MCF 10A (cell line): ENCODE measurements around the gene CYTH3. TPM values are rescaled to one million over a fixed set of nuclear protein-coding genes. Genes with fewer than 3 reads are reported as not detected.
A peak's percentile ranks its signal among the peaks of the same experiment; 100 is the strongest.
"Not testable (repeated sequence)": the region's sequence is repeated elsewhere in the genome, so short reads cannot be mapped to it uniquely, and the experiment has no call there.

Source experiments
- BruUV-seq: library from RNA; stranded (reverse); fragments of 400-500 nt; replicated peaks from 2 replicates; lab custom pipeline; 2021; lab: Mats Ljungman, UMichigan
- CTCF ChIA-PET: fragments of 300-600 bp; sonication (Branson Sonifier 250); formaldehyde crosslinking; extraction: SDS; loops from one replicate; lab custom pipeline; 2021; ENCODE audit warnings: antibody characterized with exemption, inconsistent platforms; lab: Yijun Ruan, JAX
- POLR2A ChIA-PET: fragments of 300-600, 350-650 bp; sonication (Branson Sonifier 250); formaldehyde crosslinking; extraction: SDS; loops from one replicate; lab custom pipeline; 2020; ENCODE audit warnings: antibody characterized with exemption, inconsistent platforms; lab: Yijun Ruan, JAX
- DNase-seq: peaks from one replicate; pipeline ENCODE4 v3.0.0-alpha.2; 2018; ENCODE audit not compliant: unreplicated experiment
- H3K27ac Mint-ChIP-seq: one replicate; pipeline ENCODE4 v1.8.0; 2022; ENCODE audit warnings: mild to moderate bottlenecking, low read depth, mixed read lengths; ENCODE audit not compliant: unreplicated experiment
- H3K27me3 Mint-ChIP-seq: one replicate; pipeline ENCODE4 v1.8.0; 2022; ENCODE audit warnings: mixed read lengths; ENCODE audit not compliant: insufficient read depth, unreplicated experiment
- H3K36me3 Mint-ChIP-seq: one replicate; pipeline ENCODE4 v1.8.0; 2022; ENCODE audit warnings: mild to moderate bottlenecking, moderate library complexity, mixed read lengths; ENCODE audit not compliant: insufficient read depth, unreplicated experiment
- H3K4me1 Mint-ChIP-seq: one replicate; pipeline ENCODE4 v1.8.0; 2022; ENCODE audit warnings: mixed read lengths; ENCODE audit not compliant: insufficient read depth, unreplicated experiment
- H3K4me3 Mint-ChIP-seq: one replicate; pipeline ENCODE4 v1.8.0; 2022; ENCODE audit warnings: mild to moderate bottlenecking, moderate library complexity, mixed read lengths; ENCODE audit not compliant: unreplicated experiment
- H3K9me3 Mint-ChIP-seq: one replicate; pipeline ENCODE4 v1.8.0; 2022; ENCODE audit warnings: mixed read lengths; ENCODE audit not compliant: unreplicated experiment
- CTCF ChIP-seq: fragments of 200-600 bp; IDR thresholded peaks from one replicate; pipeline ENCODE4 v1.8.0; 2022; ENCODE audit warnings: antibody characterized with exemption, mild to moderate bottlenecking; ENCODE audit not compliant: unreplicated experiment
- intact Hi-C: fragments of 100-400 bp; cut with micrococcal nuclease; formaldehyde crosslinking; loops from 2 replicates; pipeline ENCODE4 v1.14.1; 2022
- total RNA-seq: library from RNA; stranded (reverse); gene quantifications from 2 replicates; pipeline ENCODE4 v1.2.3, GENCODE V29; 2022

The CYTH3 gene
- total RNA-seq, 1 experiment from 2014 or later = 23.5 TPM

- intact Hi-C loops = no loop called here
- BruUV-seq = no TSS peak
- Mint-ChIP-seq H3K27me3 (no peaks in the 10 kb centered on the region), H3K27ac (no peak overlapping the region), H3K4me3 (no peak overlapping the region), H3K36me3 (peaks cover 4% of the 10 kb centered on the region), H3K9me3 (no peaks in the 10 kb centered on the region), H3K4me1 (peaks cover 21% of the 10 kb centered on the region)
- TF ChIP-seq CTCF = no peak
- POLR2A ChIA-PET = interaction anchor here (0.6 kb wide), 1 partner anchor 136 kb away, joined by 3 read pairs; no protein-coding TSS in a partner anchor
- CTCF ChIA-PET = interaction anchor here (0.6 kb wide), 1 partner anchor 149 kb away, joined by 4 read pairs; no protein-coding TSS in a partner anchor
- no peak for DNase-seq
These were observed 46.1 kb downstream of the CYTH3 start for GRCh38 chr7:6226194-6226799.

- POLR2A ChIA-PET, DNase-seq, intact Hi-C loops, H3K4me3 Mint-ChIP-seq, H3K27ac Mint-ChIP-seq, H3K36me3 Mint-ChIP-seq, BruUV-seq, H3K27me3 Mint-ChIP-seq, H3K9me3 Mint-ChIP-seq, CTCF ChIA-PET: not testable (repeated sequence)
- H3K4me1 Mint-ChIP-seq = peaks cover 35% of the 10 kb centered on the region
These were observed 49.0 kb downstream of the CYTH3 start for GRCh38 chr7:6223411-6223810.

- H3K9me3 Mint-ChIP-seq, H3K4me3 Mint-ChIP-seq, H3K27ac Mint-ChIP-seq, BruUV-seq, H3K36me3 Mint-ChIP-seq, POLR2A ChIA-PET, DNase-seq, intact Hi-C loops, H3K27me3 Mint-ChIP-seq: not testable (repeated sequence)
- CTCF ChIA-PET = interaction anchor here (0.6 to 0.7 kb wide), 2 partner anchors 15 to 40 kb away, joined by 3 read pairs; no protein-coding TSS in a partner anchor
- H3K4me1 Mint-ChIP-seq = peaks cover 34% of the 10 kb centered on the region
These were observed 49.4 kb downstream of the CYTH3 start for GRCh38 chr7:6223010-6223409.

- DNase-seq = no peak
- ChIA-PET CTCF (no interaction called here), POLR2A (no interaction called here)
- Mint-ChIP-seq H3K27me3 (no peaks in the 10 kb centered on the region), H3K9me3 (no peaks in the 10 kb centered on the region), H3K27ac (peak overlapping the region; percentile 70), H3K36me3 (peaks cover 4% of the 10 kb centered on the region), H3K4me3 (no peak overlapping the region), H3K4me1 (peaks cover 35% of the 10 kb centered on the region)
- BruUV-seq = no TSS peak
- no peak for TF ChIP-seq CTCF
- intact Hi-C loops = no loop called here
These were observed 50.8 kb downstream of the CYTH3 start for GRCh38 chr7:6221340-6222319.
